Kidney epithelial cell (primary cell): Measurements from ENCODE around the gene CHSY1. TPM values are rescaled to one million over a fixed set of nuclear protein-coding genes. Genes with fewer than 3 reads are reported as not detected.

ENCODE experiments used
- DNase-seq: peaks from one replicate; pipeline ENCODE4 v3.0.0-alpha.2; 2010; ENCODE audit warnings: low read depth
- H3K27me3 ChIP-seq: 2 replicates; pipeline ENCODE4 v1.6.0; 2011; ENCODE audit warnings: low read length; ENCODE audit not compliant: control insufficient read depth, insufficient read depth
- H3K36me3 ChIP-seq: 2 replicates; pipeline ENCODE4 v1.5.1; 2011; ENCODE audit warnings: low read length; ENCODE audit not compliant: control insufficient read depth, insufficient read depth
- H3K4me3 ChIP-seq: 2 replicates; pipeline ENCODE4 v1.5.1; 2011; ENCODE audit warnings: low read depth, mild to moderate bottlenecking, control low read depth, low read length
- total RNA-seq: library from RNA; depleted of rRNA; stranded (reverse); fragments of >200 nt; gene quantifications from 2 replicates; pipeline ENCODE4 v1.2.3, GENCODE V29; 2015
- TF ChIP-seq, protein P1 (sequence below): IDR thresholded peaks from 2 replicates; pipeline ENCODE4 v1.5.1; 2011; ENCODE audit warnings: mild to moderate bottlenecking, moderate library complexity, low read length, control low read depth, inconsistent platforms; ENCODE audit not compliant: insufficient read depth, poor library complexity, severe bottlenecking

CHSY1 gene
- total RNA-seq, 1 donor from 2014 or later: 21.1 TPM

GRCh38 chr15:101180620-101181307 is 71.1 kb downstream of the CHSY1 start:
- no peak for DNase-seq
- no peaks in the 10 kb centered on the region for H3K27me3 ChIP-seq
- no peaks in the 10 kb centered on the region for H3K36me3 ChIP-seq
- no peak overlapping the region for H3K4me3 ChIP-seq
- TF ChIP-seq, protein P1, sequence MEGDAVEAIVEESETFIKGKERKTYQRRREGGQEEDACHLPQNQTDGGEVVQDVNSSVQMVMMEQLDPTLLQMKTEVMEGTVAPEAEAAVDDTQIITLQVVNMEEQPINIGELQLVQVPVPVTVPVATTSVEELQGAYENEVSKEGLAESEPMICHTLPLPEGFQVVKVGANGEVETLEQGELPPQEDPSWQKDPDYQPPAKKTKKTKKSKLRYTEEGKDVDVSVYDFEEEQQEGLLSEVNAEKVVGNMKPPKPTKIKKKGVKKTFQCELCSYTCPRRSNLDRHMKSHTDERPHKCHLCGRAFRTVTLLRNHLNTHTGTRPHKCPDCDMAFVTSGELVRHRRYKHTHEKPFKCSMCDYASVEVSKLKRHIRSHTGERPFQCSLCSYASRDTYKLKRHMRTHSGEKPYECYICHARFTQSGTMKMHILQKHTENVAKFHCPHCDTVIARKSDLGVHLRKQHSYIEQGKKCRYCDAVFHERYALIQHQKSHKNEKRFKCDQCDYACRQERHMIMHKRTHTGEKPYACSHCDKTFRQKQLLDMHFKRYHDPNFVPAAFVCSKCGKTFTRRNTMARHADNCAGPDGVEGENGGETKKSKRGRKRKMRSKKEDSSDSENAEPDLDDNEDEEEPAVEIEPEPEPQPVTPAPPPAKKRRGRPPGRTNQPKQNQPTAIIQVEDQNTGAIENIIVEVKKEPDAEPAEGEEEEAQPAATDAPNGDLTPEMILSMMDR: no peak

DNA sequence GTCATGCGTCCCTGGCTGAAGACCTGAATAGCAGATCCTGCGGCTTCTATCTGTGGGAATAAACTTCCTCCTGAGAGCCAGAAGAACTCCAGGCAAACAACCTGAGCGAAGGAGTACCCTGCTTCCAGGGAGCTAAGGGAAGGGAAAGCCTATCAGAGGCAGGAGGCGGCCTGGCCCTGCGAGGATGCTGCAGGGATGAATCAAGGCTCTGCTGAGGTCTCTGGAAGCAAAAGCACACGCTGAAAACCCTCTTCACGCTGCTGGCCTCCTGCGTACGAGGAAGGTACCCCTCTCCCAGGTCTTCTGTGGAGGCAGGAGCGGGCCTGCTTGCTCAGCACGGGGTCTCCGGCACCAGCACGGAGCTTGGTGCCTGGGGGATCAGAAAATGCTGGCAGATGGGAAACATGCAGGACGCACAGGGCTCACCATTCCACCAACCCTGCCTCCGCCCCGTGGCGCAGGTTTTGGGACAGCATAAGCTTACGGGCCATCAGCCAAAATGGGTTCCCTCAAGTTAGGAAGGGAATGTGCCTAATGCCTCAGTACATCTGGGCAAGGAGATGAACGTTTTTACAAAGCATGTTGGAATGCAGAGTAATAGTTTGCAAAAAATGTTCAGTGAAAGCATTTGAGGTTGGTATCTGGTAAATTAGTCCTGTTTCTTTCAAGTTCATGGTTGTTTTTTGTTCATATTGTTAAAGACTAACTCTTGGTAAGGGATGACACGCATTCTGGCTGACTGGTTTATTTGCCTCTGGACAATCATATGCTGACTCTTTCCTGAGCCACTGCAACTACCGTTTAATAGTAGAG is 72.3 kb downstream of the CHSY1 start:
- TF ChIP-seq, protein P1: no peak

GRCh38 chr15:101178931-101179330 is 72.9 kb downstream of the CHSY1 start:
- TF ChIP-seq, protein P1: no peak
- H3K36me3 ChIP-seq: no peaks in the 10 kb centered on the region

More for the DNA sequence above, 72.3 kb downstream of the CHSY1 start:
- no peak overlapping the region for H3K4me3 ChIP-seq
- H3K36me3 ChIP-seq: no peaks in the 10 kb centered on the region
- no peak for DNase-seq
- H3K27me3 ChIP-seq: no peaks in the 10 kb centered on the region

DNA sequence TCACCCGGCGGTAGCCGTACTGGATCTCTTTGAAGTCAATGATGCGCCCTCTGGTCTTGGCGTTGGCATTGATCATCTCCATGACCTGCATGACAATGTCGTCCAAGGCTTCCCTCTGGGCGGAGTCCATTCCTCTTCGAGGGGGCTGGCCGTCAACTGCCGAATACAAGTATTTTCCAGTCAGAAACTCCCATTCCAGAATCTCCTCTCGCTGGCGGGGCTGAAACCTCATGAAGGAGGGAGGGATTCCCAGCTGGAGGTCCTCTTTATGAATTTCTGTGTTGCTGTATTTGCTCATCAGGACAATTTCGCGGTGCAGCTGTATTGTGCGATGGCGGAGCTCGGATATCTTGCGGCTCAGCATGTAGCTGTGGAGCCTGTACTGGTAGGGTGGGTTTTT is 73.4 kb downstream of the CHSY1 start:
- Histone ChIP-seq H3K27me3 (no peaks in the 10 kb centered on the region), H3K4me3 (no peak overlapping the region), H3K36me3 (peaks cover 1% of the 10 kb centered on the region)
- TF ChIP-seq, protein P1: no peak
- DNase-seq: no peak

More at GRCh38 chr15:101178931-101179330, 72.9 kb downstream of the CHSY1 start:
- Histone ChIP-seq H3K27me3 (no peaks in the 10 kb centered on the region), H3K4me3 (no peak overlapping the region)
- no peak for DNase-seq

- H3K4me3 ChIP-seq: no peak overlapping the region
- TF ChIP-seq, protein P1: no peak
Measured at GRCh38 chr15:101177866-101178265, 74.0 kb downstream of the CHSY1 start.

More at GRCh38 chr15:101177866-101178265, 74.0 kb downstream of the CHSY1 start:
- H3K27me3 ChIP-seq: no peaks in the 10 kb centered on the region
- DNase-seq: no peak
- peaks cover 1% of the 10 kb centered on the region for H3K36me3 ChIP-seq
